Activated CD8-positive, alpha-beta T cell treated with anti-CD3 and anti-CD28 coated beads for 36 hours (primary cell): ENCODE results near the gene CTAG1A. TPM values are rescaled to one million over a fixed set of nuclear protein-coding genes. Genes with fewer than 3 reads are reported as not detected.
"Not testable (repeated sequence)": the region's sequence is repeated elsewhere in the genome, so short reads cannot be mapped to it uniquely, and the experiment has no call there.

Source experiments
- ATAC-seq: fragments of 200-7000 bp; cut with Tn5 transposase; one replicate; pipeline ENCODE4 v1.10.0; 2021; ENCODE audit warnings: mild to moderate bottlenecking, moderate library complexity
- CTCF ChIA-PET: fragments of 350-600 bp; sonication (Branson Sonifier 250); formaldehyde crosslinking; loops from one replicate; lab custom pipeline; 2021; ENCODE audit warnings: antibody characterized with exemption; lab: Charles Lee
- POLR2A ChIA-PET: fragments of 350-600 bp; sonication (Branson Sonifier 250); formaldehyde crosslinking; loops from one replicate; lab custom pipeline; 2021; ENCODE audit warnings: antibody characterized with exemption; lab: Charles Lee
- DNase-seq: peaks from one replicate; pipeline ENCODE4 v3.0.0-alpha.2; 2020
- H3K27ac Mint-ChIP-seq: one replicate; pipeline ENCODE4 v1.8.0; 2021; ENCODE audit warnings: mild to moderate bottlenecking, mixed read lengths
- H3K27me3 Mint-ChIP-seq: one replicate; pipeline ENCODE4 v1.8.0; 2021; ENCODE audit warnings: mixed read lengths
- H3K36me3 Mint-ChIP-seq: one replicate; pipeline ENCODE4 v1.8.0; 2021; ENCODE audit warnings: low read depth, mixed read lengths
- H3K4me1 Mint-ChIP-seq: one replicate; pipeline ENCODE4 v1.8.0; 2021; ENCODE audit warnings: low read depth, mixed read lengths
- H3K4me3 Mint-ChIP-seq: one replicate; pipeline ENCODE4 v1.8.0; 2021; ENCODE audit warnings: mild to moderate bottlenecking, moderate library complexity, mixed read lengths
- H3K9me3 Mint-ChIP-seq: one replicate; pipeline ENCODE4 v1.8.0; 2021; ENCODE audit warnings: mixed read lengths
- CTCF ChIP-seq: fragments of 200-600 bp; IDR thresholded peaks from one replicate; pipeline ENCODE4 v1.8.0; 2022; ENCODE audit warnings: antibody characterized with exemption, mild to moderate bottlenecking
- intact Hi-C: fragments of 100-400 bp; cut with micrococcal nuclease; formaldehyde crosslinking; loops from one replicate; pipeline ENCODE4 v1.10.0; 2022
- total RNA-seq, 2 experiments: library from RNA; stranded (reverse); gene quantifications; one replicate each; pipeline ENCODE4 v1.2.3, GENCODE V29; 2021

Gene CTAG1A
- total RNA-seq, 2 experiments from 2014 or later: not detected

- H3K27me3 Mint-ChIP-seq: no peaks in the 10 kb centered on the region
- CTCF ChIA-PET: no interaction called here
- H3K36me3 Mint-ChIP-seq: no peaks in the 10 kb centered on the region
- ATAC-seq: no peak
- H3K4me3 Mint-ChIP-seq: no peak overlapping the region
- no peak for DNase-seq
- H3K4me1 Mint-ChIP-seq: peaks cover 16% of the 10 kb centered on the region
- no peaks in the 10 kb centered on the region for H3K9me3 Mint-ChIP-seq
- H3K27ac Mint-ChIP-seq: no peak overlapping the region
- intact Hi-C loops: no loop called here
- TF ChIP-seq CTCF: no peak
- POLR2A ChIA-PET: no interaction called here
Measured at GRCh38 chrX:154603438-154604430, 18.8 kb downstream of the CTAG1A start.

- TF ChIP-seq CTCF: no peak
- Mint-ChIP-seq H3K27me3 (no peaks in the 10 kb centered on the region), H3K9me3 (no peaks in the 10 kb centered on the region), H3K27ac (no peak overlapping the region), H3K4me3 (no peak overlapping the region), H3K4me1 (peaks cover 6% of the 10 kb centered on the region), H3K36me3 (no peaks in the 10 kb centered on the region)
- DNase-seq: no peak
- ATAC-seq: no peak
- CTCF ChIA-PET: no interaction called here
- POLR2A ChIA-PET: interaction anchor here (0.7 kb wide), 1 partner anchor 170 kb away, joined by 3 read pairs; no protein-coding TSS in a partner anchor
- intact Hi-C loops: no loop called here
Measured at GRCh38 chrX:154605566-154605965, 20.6 kb downstream of the CTAG1A start.

- POLR2A ChIA-PET: no interaction called here
- H3K4me1 Mint-ChIP-seq: peaks cover 5% of the 10 kb centered on the region
Measured at GRCh38 chrX:154607370-154607769, 22.4 kb downstream of the CTAG1A start.

GRCh38 chrX:154607976-154608375, 23.0 kb downstream of the CTAG1A start:
- H3K9me3 Mint-ChIP-seq, H3K36me3 Mint-ChIP-seq, POLR2A ChIA-PET, CTCF ChIA-PET, H3K4me3 Mint-ChIP-seq, ATAC-seq, H3K27ac Mint-ChIP-seq, intact Hi-C loops, H3K27me3 Mint-ChIP-seq, DNase-seq, H3K4me1 Mint-ChIP-seq: not testable (repeated sequence)

More at GRCh38 chrX:154607370-154607769, 22.4 kb downstream of the CTAG1A start:
- CTCF ChIA-PET: no interaction called here
- no peak for TF ChIP-seq CTCF
- Mint-ChIP-seq H3K9me3 (no peaks in the 10 kb centered on the region), H3K27me3 (no peaks in the 10 kb centered on the region), H3K27ac (no peak overlapping the region), H3K4me3 (no peak overlapping the region), H3K36me3 (no peaks in the 10 kb centered on the region)
- ATAC-seq (no peak), DNase-seq (no peak)
- intact Hi-C loops: no loop called here

GRCh38 chrX:154608823-154609222, 23.9 kb downstream of the CTAG1A start:
- H3K4me1 Mint-ChIP-seq, POLR2A ChIA-PET, H3K9me3 Mint-ChIP-seq, H3K36me3 Mint-ChIP-seq, H3K4me3 Mint-ChIP-seq, H3K27me3 Mint-ChIP-seq, H3K27ac Mint-ChIP-seq, DNase-seq, ATAC-seq, CTCF ChIA-PET, intact Hi-C loops: not testable (repeated sequence)

- CTCF ChIA-PET, intact Hi-C loops, DNase-seq, H3K9me3 Mint-ChIP-seq, H3K27ac Mint-ChIP-seq, H3K36me3 Mint-ChIP-seq, H3K4me3 Mint-ChIP-seq, ATAC-seq, H3K4me1 Mint-ChIP-seq, H3K27me3 Mint-ChIP-seq: not testable (repeated sequence)
- POLR2A ChIA-PET: interaction anchor here (0.8 kb wide), 1 partner anchor 221 kb away, joined by 3 read pairs; no protein-coding TSS in a partner anchor
Measured at GRCh38 chrX:154611146-154611545, 26.2 kb downstream of the CTAG1A start.

- H3K27me3 Mint-ChIP-seq, H3K4me1 Mint-ChIP-seq, H3K4me3 Mint-ChIP-seq, H3K9me3 Mint-ChIP-seq, POLR2A ChIA-PET, H3K36me3 Mint-ChIP-seq, DNase-seq, CTCF ChIA-PET, intact Hi-C loops, ATAC-seq, H3K27ac Mint-ChIP-seq: not testable (repeated sequence)
Measured at GRCh38 chrX:154613586-154613985, 28.7 kb downstream of the CTAG1A start.

GRCh38 chrX:154619182-154619581, 34.2 kb downstream of the CTAG1A start, which contains the start of gene CTAG1B:
Gene CTAG1B, minus strand, starts transcription at chrX:154619282. Its CDS starts 64 bp downstream, at chrX:154619218.
- CTCF ChIA-PET, H3K36me3 Mint-ChIP-seq, ATAC-seq, DNase-seq, intact Hi-C loops, H3K4me3 Mint-ChIP-seq, POLR2A ChIA-PET, H3K27ac Mint-ChIP-seq, H3K4me1 Mint-ChIP-seq, H3K9me3 Mint-ChIP-seq, H3K27me3 Mint-ChIP-seq: not testable (repeated sequence)

- H3K27me3 Mint-ChIP-seq, H3K36me3 Mint-ChIP-seq, H3K9me3 Mint-ChIP-seq, CTCF ChIA-PET, POLR2A ChIA-PET, H3K4me1 Mint-ChIP-seq, H3K4me3 Mint-ChIP-seq, DNase-seq, H3K27ac Mint-ChIP-seq, intact Hi-C loops: not testable (repeated sequence)
- ATAC-seq: peak; percentile 47
Measured at GRCh38 chrX:154620767-154621414, 36.0 kb downstream of the CTAG1A start.
